Naive thymus-derived CD4-positive, alpha-beta T cell (primary cell): Measurements from ENCODE around the gene LYRM7. TPM values are rescaled to one million over a fixed set of nuclear protein-coding genes. Genes with fewer than 3 reads are reported as not detected.
A peak's percentile ranks its signal among the peaks of the same experiment; 100 is the strongest.
"Not testable (repeated sequence)": the region's sequence is repeated elsewhere in the genome, so short reads cannot be mapped to it uniquely, and the experiment has no call there.

Experiments
- ATAC-seq: fragments of 150-1000 bp; cut with Tn5 transposase; 2 replicates; pipeline ENCODE4 v1.10.0; 2021; ENCODE audit warnings: mild to moderate bottlenecking, moderate library complexity
- CTCF ChIA-PET: fragments of 350-600 bp; sonication (Branson Sonifier 250); formaldehyde crosslinking; loops from one replicate; lab custom pipeline; 2021; ENCODE audit warnings: antibody characterized with exemption; lab: Charles Lee
- POLR2A ChIA-PET: fragments of 350-600 bp; sonication (Branson Sonifier 250); formaldehyde crosslinking; loops from one replicate; lab custom pipeline; 2021; ENCODE audit warnings: antibody characterized with exemption, inconsistent platforms; lab: Charles Lee
- DNase-seq, 9 donors: peaks; one replicate each; pipeline versions ENCODE4 v3.0.0 to v3.0.0-alpha.2; 2020 to 2022; ENCODE audit warnings: mixed read lengths in 1 of 9
- H3K27ac ChIP-seq: one replicate; pipeline ENCODE4 v1.7.0; 2013; ENCODE audit warnings: mild to moderate bottlenecking, low read depth, low read length, moderate library complexity
- H3K27me3 ChIP-seq, 2 donors: one replicate each; pipeline ENCODE4 v1.7.0; 2013; ENCODE audit warnings: low read length in 2 of 2, mild to moderate bottlenecking in 2 of 2, moderate library complexity in 2 of 2; ENCODE audit not compliant: control insufficient read depth in 2 of 2, insufficient read depth in 2 of 2
- H3K36me3 ChIP-seq, 3 experiments: 1 replicate in 2 of 3; 2 replicates in 1 of 3; pipeline ENCODE4 v1.7.0; 2013; ENCODE audit warnings: low read length in 3 of 3, mild to moderate bottlenecking in 3 of 3, moderate library complexity in 1 of 3; ENCODE audit not compliant: insufficient read depth in 3 of 3, control insufficient read depth in 2 of 3
- H3K4me1 ChIP-seq, 2 donors: one replicate each; pipeline ENCODE4 v1.7.0; 2013; ENCODE audit warnings: low read length in 2 of 2, mild to moderate bottlenecking in 2 of 2, moderate library complexity in 1 of 2; ENCODE audit not compliant: control insufficient read depth in 2 of 2, insufficient read depth in 2 of 2
- H3K4me3 ChIP-seq: 2 replicates; pipeline ENCODE4 v1.7.0; 2013; ENCODE audit warnings: mild to moderate bottlenecking, low read length
- H3K9me3 ChIP-seq, 3 experiments: 1 replicate in 2 of 3; 2 replicates in 1 of 3; pipeline ENCODE4 v1.7.0; 2013; ENCODE audit warnings: low read length in 3 of 3; ENCODE audit not compliant: control insufficient read depth in 2 of 3
- H3K27ac Mint-ChIP-seq, 9 donors: one replicate each; pipeline ENCODE4 v1.8.0; 2020 to 2022; ENCODE audit warnings: mixed read lengths in 9 of 9, mild to moderate bottlenecking in 8 of 9, moderate library complexity in 5 of 9, inconsistent platforms in 2 of 9
- H3K27me3 Mint-ChIP-seq, 5 donors: one replicate each; pipeline ENCODE4 v1.8.0; 2021 to 2022; ENCODE audit warnings: mixed read lengths in 5 of 5, mild to moderate bottlenecking in 1 of 5
- H3K36me3 Mint-ChIP-seq, 5 donors: one replicate each; pipeline ENCODE4 v1.8.0; 2020 to 2022; ENCODE audit warnings: mixed read lengths in 5 of 5, mild to moderate bottlenecking in 3 of 5, inconsistent platforms in 1 of 5
- H3K4me1 Mint-ChIP-seq, 7 donors: one replicate each; pipeline ENCODE4 v1.8.0; 2020 to 2022; ENCODE audit warnings: mixed read lengths in 7 of 7, mild to moderate bottlenecking in 3 of 7, inconsistent platforms in 1 of 7
- H3K4me3 Mint-ChIP-seq, 10 donors: one replicate each; pipeline ENCODE4 v1.8.0; 2020 to 2022; ENCODE audit warnings: mild to moderate bottlenecking in 10 of 10, mixed read lengths in 10 of 10, moderate library complexity in 6 of 10, inconsistent platforms in 2 of 10
- H3K9me3 Mint-ChIP-seq, 11 donors: one replicate each; pipeline ENCODE4 v1.8.0; 2020 to 2022; ENCODE audit warnings: mixed read lengths in 11 of 11, mild to moderate bottlenecking in 4 of 11, inconsistent platforms in 1 of 11, moderate library complexity in 1 of 11
- intact Hi-C, 2 donors: fragments of 100-400 bp; cut with micrococcal nuclease; formaldehyde crosslinking; loops; one replicate each; pipeline ENCODE4 v1.15.1; 2023
- polyA plus RNA-seq, 2 donors: library from polyadenylated mRNA; unstranded; fragments of 300-500 nt; fragmentation: Illumina TruSeq; gene quantifications; one replicate each; pipeline ENCODE4 v1.2.3, GENCODE V29; 2021
- total RNA-seq, 6 experiments: library from RNA in 5 of 6; stranded (reverse) in 5 of 6; gene quantifications; 1 replicate in 5 of 6; 2 replicates in 1 of 6; pipeline ENCODE4 v1.2.3 and lab custom pipeline; 2021 to 2026

Gene LYRM7
- total and polyA plus RNA-seq, 7 experiments from 2014 or later = 3.6 to 18.8 (median 11.8) TPM

- Histone ChIP-seq H3K9me3 (no peaks in the 10 kb centered on the region), H3K4me3 (no peak overlapping the region), H3K4me1 (peaks cover 14 to 18% of the 10 kb centered on the region in 2 donors), H3K27me3 (no peaks in the 10 kb centered on the region), H3K36me3 (no peaks in the 10 kb centered on the region), H3K27ac (no peak overlapping the region)
- Mint-ChIP-seq H3K4me3 (no peak overlapping the region), H3K36me3 (peaks cover 0 to 23% (median 0%) of the 10 kb centered on the region in 5 donors), H3K9me3 (peaks cover 0 to 28% (median 6%) of the 10 kb centered on the region in 11 donors), H3K27me3 (no peaks in the 10 kb centered on the region), H3K27ac (peak overlapping the region in 1 of 9 donors; percentile 36), H3K4me1 (peaks cover 20 to 34% (median 30%) of the 10 kb centered on the region in 7 donors)
- ChIA-PET POLR2A (interaction anchor here (10.9 kb wide), 1 partner anchor 18 kb away, joined by 237 read pairs; the partner anchor contains the start of gene CDC42SE2), CTCF (interaction anchor here (0.6 kb wide), 1 partner anchor 135 kb away, joined by 3 read pairs; no protein-coding TSS in a partner anchor)
- ATAC-seq (no peak), DNase-seq (no peak)
- intact Hi-C loops = no loop called here
These were observed 75.8 kb downstream of the LYRM7 start for GRCh38 chr5:131246504-131246903.

GRCh38 chr5:131250751-131251475 lies 80.2 kb downstream of the LYRM7 start:
- Mint-ChIP-seq H3K27me3 (no peaks in the 10 kb centered on the region), H3K27ac (peak overlapping the region; percentile 91 to 97 (median 95)), H3K36me3 (peaks cover 0 to 19% (median under 1%) of the 10 kb centered on the region in 5 donors), H3K4me1 (peaks cover 47 to 70% (median 51%) of the 10 kb centered on the region in 7 donors), H3K9me3 (peaks cover 0 to 12% (median 0%) of the 10 kb centered on the region in 11 donors), H3K4me3 (peak overlapping the region; percentile 61 to 97 (median 84))
- Histone ChIP-seq H3K9me3 (no peaks in the 10 kb centered on the region), H3K36me3 (peaks cover 0 to 1% (median 0%) of the 10 kb centered on the region in 3 experiments), H3K27ac (peak overlapping the region; percentile 78), H3K27me3 (no peaks in the 10 kb centered on the region), H3K4me3 (peak overlapping the region; percentile 46), H3K4me1 (peaks cover 33 to 38% of the 10 kb centered on the region in 2 donors)
- CTCF ChIA-PET = interaction anchor here (0.6 to 5.3 kb wide), 7 partner anchors 11 to 131 kb away, joined by 3 to 34 read pairs (median 4); partner anchors contain the start of gene CDC42SE2
- no peak for DNase-seq
- intact Hi-C loops = loop anchor here in 1 of 2 donors (5.0 to 10.0 kb wide), 2 partner anchors 36 to 854 kb away; no protein-coding TSS in a partner anchor
- ATAC-seq = no peak
- POLR2A ChIA-PET = interaction anchor here (0.5 to 10.9 kb wide), 20 partner anchors 11 to 163 kb away, joined by 3 to 237 read pairs (median 4); partner anchors contain the start of gene CDC42SE2

- Mint-ChIP-seq H3K4me3 (peak overlapping the region; percentile 80 to 97 (median 96)), H3K36me3 (peaks cover 0 to 24% (median 5%) of the 10 kb centered on the region in 5 donors), H3K27ac (peak overlapping the region; percentile 91 to 97 (median 95)), H3K4me1 (peaks cover 62 to 89% (median 67%) of the 10 kb centered on the region in 7 donors), H3K27me3 (no peaks in the 10 kb centered on the region), H3K9me3 (peaks cover 0 to 2% (median 0%) of the 10 kb centered on the region in 11 donors)
- CTCF ChIA-PET = interaction anchor here (0.6 to 5.3 kb wide), 6 partner anchors 12 to 148 kb away, joined by 3 to 34 read pairs (median 4); partner anchors contain the start of gene CDC42SE2
- no peaks in the 10 kb centered on the region for H3K27me3 ChIP-seq
- H3K36me3 ChIP-seq = peaks cover 0 to 4% (median 0%) of the 10 kb centered on the region in 3 experiments
- intact Hi-C loops = loop anchor here (1.0 to 10.0 kb wide), 10 partner anchors 11 to 852 kb away; partner anchors contain the start of genes LYRM7 (in 2 of the 2), HINT1 (in 1 of the 2) and RAPGEF6 (in 1 of the 2)
- peak; percentile 41 to 90 (median 87) for DNase-seq
- H3K9me3 ChIP-seq = no peaks in the 10 kb centered on the region
- POLR2A ChIA-PET = interaction anchor here (0.6 to 10.9 kb wide), 26 partner anchors 11 to 269 kb away, joined by 3 to 237 read pairs (median 5); partner anchors contain the start of genes CDC42SE2 and HINT1
- H3K4me1 ChIP-seq = peaks cover 51 to 54% of the 10 kb centered on the region in 2 donors
- H3K4me3 ChIP-seq = peak overlapping the region; percentile 72
- peak overlapping the region; percentile 78 for H3K27ac ChIP-seq
- peak; percentile 93 for ATAC-seq
These were observed 82.1 kb downstream of the LYRM7 start for GRCh38 chr5:131252824-131253171.

- H3K9me3 ChIP-seq, H3K36me3 ChIP-seq, ATAC-seq, H3K27me3 ChIP-seq, H3K9me3 Mint-ChIP-seq, DNase-seq, H3K27me3 Mint-ChIP-seq: not testable (repeated sequence)
- H3K4me3 ChIP-seq = peak overlapping the region; percentile 72
- intact Hi-C loops = loop anchor here in 1 of 2 donors (5.0 to 10.0 kb wide), 2 partner anchors 33 to 851 kb away; no protein-coding TSS in a partner anchor
- H3K27ac Mint-ChIP-seq = peak overlapping the region; percentile 91 to 97 (median 95)
- H3K4me3 Mint-ChIP-seq = peak overlapping the region; percentile 80 to 97 (median 96)
- POLR2A ChIA-PET = interaction anchor here (0.9 to 10.9 kb wide), 13 partner anchors 10 to 128 kb away, joined by 3 to 237 read pairs (median 6); partner anchors contain the start of gene CDC42SE2
- H3K4me1 ChIP-seq = peaks cover 63 to 66% of the 10 kb centered on the region in 2 donors
- H3K36me3 Mint-ChIP-seq = peaks cover 0 to 33% (median 12%) of the 10 kb centered on the region in 5 donors
- peaks cover 71 to 94% (median 79%) of the 10 kb centered on the region in 7 donors for H3K4me1 Mint-ChIP-seq
- CTCF ChIA-PET = interaction anchor here (3.4 to 5.3 kb wide), 2 partner anchors 11 to 12 kb away, joined by 15 to 34 read pairs; partner anchors contain the start of gene CDC42SE2
- H3K27ac ChIP-seq = peak overlapping the region; percentile 78
These were observed 83.3 kb downstream of the LYRM7 start for GRCh38 chr5:131254025-131254424.

GRCh38 chr5:131254741-131255140 lies 84.0 kb downstream of the LYRM7 start:
- ATAC-seq (no peak), DNase-seq (no peak)
- no peaks in the 10 kb centered on the region for H3K9me3 ChIP-seq
- CTCF ChIA-PET = interaction anchor here (3.4 kb wide), 1 partner anchor 11 kb away, joined by 15 read pairs; no protein-coding TSS in a partner anchor
- H3K4me1 Mint-ChIP-seq = peaks cover 67 to 94% (median 80%) of the 10 kb centered on the region in 7 donors
- peak overlapping the region; percentile 91 to 97 (median 95) for H3K27ac Mint-ChIP-seq
- H3K4me3 Mint-ChIP-seq = peak overlapping the region; percentile 80 to 97 (median 96)
- H3K4me3 ChIP-seq = peak overlapping the region; percentile 72
- POLR2A ChIA-PET = interaction anchor here (0.6 to 10.9 kb wide), 12 partner anchors 9 to 163 kb away, joined by 3 to 237 read pairs (median 4); partner anchors contain the start of gene CDC42SE2
- H3K27me3 ChIP-seq = no peaks in the 10 kb centered on the region
- peak overlapping the region; percentile 78 for H3K27ac ChIP-seq
- intact Hi-C loops = loop anchor here in 1 of 2 donors (5.0 to 10.0 kb wide), 2 partner anchors 33 to 850 kb away; no protein-coding TSS in a partner anchor
- peaks cover 64 to 69% of the 10 kb centered on the region in 2 donors for H3K4me1 ChIP-seq
- no peaks in the 10 kb centered on the region for H3K9me3 Mint-ChIP-seq
- H3K36me3 Mint-ChIP-seq = peaks cover 0 to 35% (median 15%) of the 10 kb centered on the region in 5 donors
- H3K36me3 ChIP-seq = peaks cover 0 to 9% (median 0%) of the 10 kb centered on the region in 3 experiments
- H3K27me3 Mint-ChIP-seq = no peaks in the 10 kb centered on the region
